Epithelial cell of esophagus (primary cell): ENCODE data around the gene FIBP.
A peak's percentile ranks its signal among the peaks of the same experiment; 100 is the strongest.

Experiments used
- DNase-seq: peaks from one replicate; pipeline ENCODE4 v3.0.0; 2010; ENCODE audit warnings: low read depth
- H3K4me3 ChIP-seq: 2 replicates; pipeline ENCODE4 v1.5.1; 2011; ENCODE audit warnings: mild to moderate bottlenecking, low read length, control low read depth
- TF ChIP-seq, protein P1 (sequence below): IDR thresholded peaks from 2 replicates; pipeline ENCODE4 v1.5.1; 2011; ENCODE audit warnings: low read depth, mild to moderate bottlenecking, low read length, control low read depth, inconsistent platforms; ENCODE audit not compliant: insufficient read depth; ENCODE audit errors: missing control alignments

The FIBP gene

DNA sequence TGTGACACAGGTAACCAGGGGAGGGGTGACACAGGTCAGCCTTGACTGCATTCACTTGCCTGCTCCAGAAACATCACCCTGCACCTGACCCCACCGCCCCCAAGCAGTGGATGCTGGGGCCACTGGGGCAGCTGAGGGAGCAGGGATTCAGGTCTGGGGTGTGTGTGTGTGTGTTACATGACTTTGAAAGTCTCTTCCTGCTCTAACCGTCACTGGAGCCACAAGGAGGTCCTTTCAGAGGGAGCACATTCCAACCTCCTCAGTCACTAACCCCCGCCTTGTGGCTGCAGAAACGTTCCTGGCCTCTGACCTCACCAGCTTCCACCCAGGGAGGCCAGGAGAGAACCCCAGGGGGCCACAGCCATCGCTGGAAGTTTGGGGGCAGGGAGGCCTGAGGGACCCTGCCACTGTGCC lies 14.8 kb upstream of the FIBP start:
- DNase-seq: peak; percentile 53
- TF ChIP-seq, protein P1, sequence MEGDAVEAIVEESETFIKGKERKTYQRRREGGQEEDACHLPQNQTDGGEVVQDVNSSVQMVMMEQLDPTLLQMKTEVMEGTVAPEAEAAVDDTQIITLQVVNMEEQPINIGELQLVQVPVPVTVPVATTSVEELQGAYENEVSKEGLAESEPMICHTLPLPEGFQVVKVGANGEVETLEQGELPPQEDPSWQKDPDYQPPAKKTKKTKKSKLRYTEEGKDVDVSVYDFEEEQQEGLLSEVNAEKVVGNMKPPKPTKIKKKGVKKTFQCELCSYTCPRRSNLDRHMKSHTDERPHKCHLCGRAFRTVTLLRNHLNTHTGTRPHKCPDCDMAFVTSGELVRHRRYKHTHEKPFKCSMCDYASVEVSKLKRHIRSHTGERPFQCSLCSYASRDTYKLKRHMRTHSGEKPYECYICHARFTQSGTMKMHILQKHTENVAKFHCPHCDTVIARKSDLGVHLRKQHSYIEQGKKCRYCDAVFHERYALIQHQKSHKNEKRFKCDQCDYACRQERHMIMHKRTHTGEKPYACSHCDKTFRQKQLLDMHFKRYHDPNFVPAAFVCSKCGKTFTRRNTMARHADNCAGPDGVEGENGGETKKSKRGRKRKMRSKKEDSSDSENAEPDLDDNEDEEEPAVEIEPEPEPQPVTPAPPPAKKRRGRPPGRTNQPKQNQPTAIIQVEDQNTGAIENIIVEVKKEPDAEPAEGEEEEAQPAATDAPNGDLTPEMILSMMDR: no peak
- H3K4me3 ChIP-seq: no peak overlapping the region

DNA sequence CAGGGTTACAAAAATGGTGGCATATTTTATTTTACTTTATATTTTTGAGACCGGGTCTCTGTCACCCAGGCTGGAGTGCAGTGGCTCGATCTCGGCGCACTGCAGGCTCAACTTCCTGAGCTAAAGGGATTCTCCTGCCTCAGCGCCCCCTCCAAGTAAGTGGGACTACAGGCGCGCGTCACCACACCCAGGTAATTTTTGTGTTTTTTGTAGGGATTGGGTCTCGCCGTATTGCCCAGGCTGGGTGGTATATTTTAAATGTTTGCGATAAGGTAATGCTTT lies 12.6 kb upstream of the FIBP start:
- DNase-seq: no peak
- TF ChIP-seq, protein P1: no peak
- no peak overlapping the region for H3K4me3 ChIP-seq

GRCh38 chr11:65900125-65900898 lies 12.0 kb upstream of the FIBP start, which contains the start of gene FOSL1:
Gene FOSL1 (minus strand): TSS chr11:65900388. CDS start chr11:65900339, 49 bp downstream.
- H3K4me3 ChIP-seq: peak within 1 kb of the TSS; percentile 87
- peak; percentile 100 for DNase-seq
- TF ChIP-seq, protein P1: no peak

GRCh38 chr11:65899356-65900124 lies 11.3 kb upstream of the FIBP start:
- TF ChIP-seq, protein P1: no peak
- peak overlapping the region; percentile 87 for H3K4me3 ChIP-seq
- DNase-seq: no peak

GRCh38 chr11:65898656-65899355 lies 10.5 kb upstream of the FIBP start:
- TF ChIP-seq, protein P1: no peak
- H3K4me3 ChIP-seq: peak overlapping the region; percentile 87
- DNase-seq: peak; percentile 89

- no peak for DNase-seq
- no peak overlapping the region for H3K4me3 ChIP-seq
- TF ChIP-seq, protein P1: no peak
Observed at GRCh38 chr11:65897020-65897471, 8.8 kb upstream of the FIBP start.
